ENCODE results near the gene ETS1.

DNA sequence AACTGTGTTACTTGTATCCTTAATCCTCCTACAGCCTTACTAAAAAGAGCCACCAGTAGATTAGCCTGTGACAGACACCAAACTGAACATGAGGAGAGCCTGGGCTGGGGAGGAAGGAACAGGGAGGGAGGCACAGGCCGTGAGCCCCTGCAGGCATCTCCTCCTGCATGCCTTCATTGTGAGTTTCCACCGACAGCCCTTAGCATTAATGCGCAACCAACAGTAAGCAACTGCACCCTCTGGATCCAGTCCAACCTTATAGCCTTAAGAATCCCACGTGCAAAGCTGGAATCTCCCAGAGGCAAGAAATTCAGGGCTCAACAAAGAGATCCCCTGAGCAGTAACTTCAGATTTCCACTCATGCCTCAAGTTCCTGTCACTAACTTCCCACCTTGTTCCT, 84.6 kb downstream of the ETS1 start:
- TF ChIP-seq BHLHE40 (IDR thresholded peaks at IDR 0.05; ENCODE audit: borderline replicate concordance) (no peak), TARDBP (IDR thresholded peaks at IDR 0.05) (no peak), FOXM1 (IDR thresholded peaks at IDR 0.05; ENCODE audit: borderline replicate concordance) (no peak), SP1 (IDR thresholded peaks at IDR 0.05) (no peak), FOXA1 (IDR thresholded peaks at IDR 0.05) (no peak)
- TF ChIP-seq, protein P1, sequence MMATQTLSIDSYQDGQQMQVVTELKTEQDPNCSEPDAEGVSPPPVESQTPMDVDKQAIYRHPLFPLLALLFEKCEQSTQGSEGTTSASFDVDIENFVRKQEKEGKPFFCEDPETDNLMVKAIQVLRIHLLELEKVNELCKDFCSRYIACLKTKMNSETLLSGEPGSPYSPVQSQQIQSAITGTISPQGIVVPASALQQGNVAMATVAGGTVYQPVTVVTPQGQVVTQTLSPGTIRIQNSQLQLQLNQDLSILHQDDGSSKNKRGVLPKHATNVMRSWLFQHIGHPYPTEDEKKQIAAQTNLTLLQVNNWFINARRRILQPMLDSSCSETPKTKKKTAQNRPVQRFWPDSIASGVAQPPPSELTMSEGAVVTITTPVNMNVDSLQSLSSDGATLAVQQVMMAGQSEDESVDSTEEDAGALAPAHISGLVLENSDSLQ (IDR thresholded peaks at IDR 0.05): no peak

All from HEK293T (cell line).